Nephron progenitor cell (in vitro differentiated cells): ENCODE data around the gene IL16.

Source experiments
- DNase-seq: peaks from one replicate; pipeline ENCODE4 v3.0.0; 2021
- H3K27ac Mint-ChIP-seq: 2 replicates; pipeline ENCODE4 v1.8.0; 2021; ENCODE audit warnings: mild to moderate bottlenecking, moderate library complexity, mixed read lengths
- H3K27me3 Mint-ChIP-seq: 2 replicates; pipeline ENCODE4 v1.8.0; 2021; ENCODE audit warnings: mild to moderate bottlenecking, low read depth, mixed read lengths; ENCODE audit not compliant: poor library complexity
- H3K36me3 Mint-ChIP-seq: 2 replicates; pipeline ENCODE4 v1.8.0; 2021; ENCODE audit warnings: low read depth, mixed read lengths
- H3K4me1 Mint-ChIP-seq: 2 replicates; pipeline ENCODE4 v1.8.0; 2021; ENCODE audit warnings: mixed read lengths
- H3K4me3 Mint-ChIP-seq: 2 replicates; pipeline ENCODE4 v1.8.0; 2021; ENCODE audit warnings: mild to moderate bottlenecking, moderate library complexity, mixed read lengths
- H3K9me3 Mint-ChIP-seq: 2 replicates; pipeline ENCODE4 v1.8.0; 2021; ENCODE audit warnings: mild to moderate bottlenecking, moderate library complexity, mixed read lengths
- CTCF ChIP-seq: fragments of 200-600 bp; sonication (generic); IDR thresholded peaks from 2 replicates; pipeline ENCODE4 v1.5.0; 2021; ENCODE audit warnings: antibody characterized with exemption

The IL16 gene

GRCh38 chr15:81215531-81215930 is 18.9 kb downstream of the IL16 start:
- H3K27me3 Mint-ChIP-seq, result peaks cover 6% of the 10 kb centered on the region
- H3K27ac Mint-ChIP-seq, result no peak overlapping the region
- H3K4me3 Mint-ChIP-seq, result no peak overlapping the region
- peaks cover 36% of the 10 kb centered on the region for H3K9me3 Mint-ChIP-seq
- H3K4me1 Mint-ChIP-seq, result no peaks in the 10 kb centered on the region
- TF ChIP-seq CTCF, result no peak
- no peak for DNase-seq
- no peaks in the 10 kb centered on the region for H3K36me3 Mint-ChIP-seq

DNA sequence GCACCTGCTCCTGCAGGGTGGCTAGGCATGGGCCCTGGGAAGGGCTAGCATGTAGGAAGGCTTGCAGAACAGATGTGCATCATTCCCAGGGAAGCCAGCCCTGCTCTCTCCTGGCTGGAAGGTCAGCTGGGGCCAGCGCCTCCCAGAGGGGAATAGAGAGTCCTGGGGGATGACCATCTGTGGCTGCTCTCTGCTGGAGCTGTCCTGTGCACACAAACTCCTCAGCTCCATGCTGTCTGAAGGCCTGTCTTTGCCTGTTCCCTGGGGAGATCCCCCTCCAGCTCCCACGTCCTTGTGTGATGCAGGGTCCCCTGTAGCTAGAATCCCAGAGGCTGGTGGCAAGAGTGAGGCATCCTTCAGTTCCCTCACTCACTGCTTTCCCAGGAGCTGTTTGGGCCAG is 19.3 kb downstream of the IL16 start:
- TF ChIP-seq CTCF, result no peak
- Mint-ChIP-seq H3K27ac (no peak overlapping the region), H3K4me3 (no peak overlapping the region), H3K27me3 (peaks cover 8% of the 10 kb centered on the region), H3K4me1 (no peaks in the 10 kb centered on the region), H3K36me3 (no peaks in the 10 kb centered on the region), H3K9me3 (peaks cover 36% of the 10 kb centered on the region)
- no peak for DNase-seq

GRCh38 chr15:81216422-81216821 is 19.7 kb downstream of the IL16 start:
- peaks cover 36% of the 10 kb centered on the region for H3K9me3 Mint-ChIP-seq
- no peak overlapping the region for H3K4me3 Mint-ChIP-seq
- no peak for DNase-seq
- no peak overlapping the region for H3K27ac Mint-ChIP-seq
- H3K4me1 Mint-ChIP-seq, result peaks cover under 1% of the 10 kb centered on the region
- no peaks in the 10 kb centered on the region for H3K36me3 Mint-ChIP-seq
- H3K27me3 Mint-ChIP-seq, result peaks cover 8% of the 10 kb centered on the region
- TF ChIP-seq CTCF, result no peak

DNA sequence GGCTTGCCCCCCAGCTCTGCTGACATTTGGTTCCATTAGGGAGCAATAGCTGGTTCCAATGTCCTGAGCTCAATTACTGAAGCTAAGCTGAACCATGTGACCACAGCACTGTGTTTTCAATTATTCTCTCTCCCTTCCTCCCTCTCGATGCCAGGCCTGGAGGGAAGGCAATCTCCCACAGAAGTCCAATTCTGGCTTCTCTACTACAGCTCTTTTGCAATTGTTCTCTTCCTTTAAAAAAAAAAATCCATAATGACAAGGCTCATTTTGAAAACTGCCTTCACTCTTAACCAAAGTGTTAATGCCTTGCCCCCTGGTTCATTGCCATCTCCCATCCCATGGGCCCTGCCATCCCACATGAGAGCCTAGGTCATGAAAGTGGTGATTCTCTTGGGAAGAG is 24.8 kb downstream of the IL16 start:
- Mint-ChIP-seq H3K36me3 (no peaks in the 10 kb centered on the region), H3K9me3 (no peaks in the 10 kb centered on the region), H3K27me3 (peaks cover 12% of the 10 kb centered on the region), H3K27ac (no peak overlapping the region), H3K4me3 (no peak overlapping the region), H3K4me1 (peaks cover 6% of the 10 kb centered on the region)
- no peak for DNase-seq
- no peak for TF ChIP-seq CTCF

DNA sequence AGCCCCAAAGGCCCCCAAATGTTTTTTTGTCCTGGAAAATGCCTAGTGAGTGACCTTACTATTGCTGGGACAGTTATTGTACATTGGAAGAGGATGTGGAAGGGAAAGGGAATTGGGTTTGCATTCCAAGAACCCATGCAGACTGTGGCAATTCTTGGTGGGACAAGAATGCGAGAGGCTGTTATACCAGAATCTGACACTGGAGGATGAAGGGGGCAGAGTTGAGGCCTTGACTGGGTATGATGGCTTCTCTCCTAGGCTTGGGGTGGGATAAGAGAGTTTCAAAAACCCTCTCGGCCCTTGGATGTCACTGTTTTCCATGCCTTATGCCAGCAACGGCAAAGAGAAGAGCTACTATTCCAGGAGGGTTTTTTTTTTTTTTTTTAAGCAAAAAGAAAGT is 25.3 kb downstream of the IL16 start:
- Mint-ChIP-seq H3K27me3 (peaks cover 11% of the 10 kb centered on the region), H3K4me1 (peaks cover 6% of the 10 kb centered on the region), H3K27ac (no peak overlapping the region), H3K36me3 (no peaks in the 10 kb centered on the region), H3K4me3 (no peak overlapping the region), H3K9me3 (no peaks in the 10 kb centered on the region)
- DNase-seq, result no peak
- TF ChIP-seq CTCF, result no peak

DNA sequence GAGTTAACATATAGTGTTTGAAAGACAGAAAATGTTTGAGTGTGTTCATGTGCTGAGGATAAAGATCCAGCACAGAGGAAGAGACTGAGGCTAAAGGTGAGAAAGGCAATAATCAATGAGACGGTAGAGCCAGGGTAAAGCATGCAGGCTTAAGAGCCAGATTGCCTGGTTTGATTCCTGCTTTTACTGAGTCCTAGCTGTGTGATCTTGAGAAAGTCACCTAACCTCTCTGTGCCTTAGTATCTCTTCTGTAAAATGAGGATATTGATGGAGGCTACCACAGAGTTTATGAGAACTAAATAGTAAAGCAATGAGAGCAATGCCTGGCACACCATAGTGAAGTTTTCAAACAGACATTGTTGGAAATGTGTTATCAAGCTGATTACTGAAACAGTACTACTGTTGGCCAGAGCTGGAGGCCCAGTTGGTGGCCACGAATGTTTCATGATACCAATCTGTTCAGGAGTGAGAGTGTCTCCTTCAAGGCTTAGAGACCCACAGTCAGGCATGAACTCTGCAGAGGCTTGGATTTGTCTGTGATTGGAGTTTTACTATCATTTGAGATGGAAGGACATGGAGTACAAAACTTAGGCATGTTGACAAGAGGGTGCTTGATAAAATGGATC is 26.8 kb downstream of the IL16 start:
- H3K27ac Mint-ChIP-seq, result no peak overlapping the region
- no peak overlapping the region for H3K4me3 Mint-ChIP-seq
- no peaks in the 10 kb centered on the region for H3K36me3 Mint-ChIP-seq
- H3K4me1 Mint-ChIP-seq, result peaks cover 6% of the 10 kb centered on the region
- H3K9me3 Mint-ChIP-seq, result no peaks in the 10 kb centered on the region
- peaks cover 15% of the 10 kb centered on the region for H3K27me3 Mint-ChIP-seq
- no peak for TF ChIP-seq CTCF
- no peak for DNase-seq
